Osteoblast (primary cell): ENCODE results near the gene ATP13A3. TPM values are rescaled to one million over a fixed set of nuclear protein-coding genes. Genes with fewer than 3 reads are reported as not detected.
A peak's percentile ranks its signal among the peaks of the same experiment; 100 is the strongest.
"Not testable (repeated sequence)": the region's sequence is repeated elsewhere in the genome, so short reads cannot be mapped to it uniquely, and the experiment has no call there.

Experiments used
- DNase-seq: peaks from one replicate; pipeline ENCODE4 v3.0.0; 2011; ENCODE audit warnings: low spot score, mixed read lengths; ENCODE audit not compliant: insufficient read length; ENCODE audit errors: missing footprints
- H2AFZ ChIP-seq: 2 replicates; pipeline ENCODE4 v1.6.0; 2011; ENCODE audit warnings: mild to moderate bottlenecking, low read length
- H3K27ac ChIP-seq: 2 replicates; pipeline ENCODE4 v1.5.1; 2011; ENCODE audit warnings: mild to moderate bottlenecking, low read depth, low read length, moderate library complexity
- H3K27me3 ChIP-seq: 2 replicates; pipeline ENCODE4 v1.6.0; 2012; ENCODE audit warnings: mild to moderate bottlenecking, control low read depth, inconsistent platforms, low read length, moderate library complexity; ENCODE audit not compliant: insufficient read depth
- H3K36me3 ChIP-seq: 2 replicates; pipeline ENCODE4 v1.5.1; 2011; ENCODE audit warnings: mild to moderate bottlenecking, low read length, control low read depth, moderate library complexity; ENCODE audit not compliant: insufficient read depth
- H3K4me1 ChIP-seq: 2 replicates; pipeline ENCODE4 v1.5.1; 2011; ENCODE audit warnings: mild to moderate bottlenecking, low read length, control low read depth, moderate library complexity; ENCODE audit not compliant: insufficient read depth
- H3K4me2 ChIP-seq: 2 replicates; pipeline ENCODE4 v1.6.0; 2011; ENCODE audit warnings: mild to moderate bottlenecking, low read length; ENCODE audit not compliant: insufficient read depth
- H3K4me3 ChIP-seq: fragments of 200-600 bp; sonication (generic); 3 replicates; pipeline ENCODE4 v1.5.1; 2012; ENCODE audit warnings: mild to moderate bottlenecking, low read length, inconsistent platforms; ENCODE audit not compliant: insufficient read depth
- H3K79me2 ChIP-seq: 2 replicates; pipeline ENCODE4 v1.6.0; 2012; ENCODE audit warnings: mild to moderate bottlenecking, low read length, control low read depth, inconsistent platforms; ENCODE audit not compliant: insufficient read depth
- H3K9me3 ChIP-seq: 2 replicates; pipeline ENCODE4 v1.5.1; 2011; ENCODE audit warnings: low read depth, low read length, control low read depth
- H4K20me1 ChIP-seq: 2 replicates; pipeline ENCODE4 v1.6.0; 2012; ENCODE audit warnings: mild to moderate bottlenecking, low read length, control low read depth; ENCODE audit not compliant: insufficient read depth
- CTCF ChIP-seq: IDR thresholded peaks from 2 replicates; pipeline ENCODE4 v1.5.1; 2011; ENCODE audit warnings: mild to moderate bottlenecking, low read depth, low read length, moderate library complexity; ENCODE audit errors: extremely low read depth
- total RNA-seq: library from RNA; depleted of rRNA; stranded (reverse); fragments of >200 nt; gene quantifications from 2 replicates; pipeline ENCODE4 v1.2.3, GENCODE V29; 2012

ATP13A3 gene
- total RNA-seq, 1 donor = 311 TPM

GRCh38 chr3:194527726-194528125, 40.9 kb upstream of the ATP13A3 start:
- no peak for DNase-seq
- H3K4me3 ChIP-seq = no peak overlapping the region
- peaks cover 2% of the 10 kb centered on the region for H3K4me1 ChIP-seq
- no peaks in the 10 kb centered on the region for H3K79me2 ChIP-seq
- TF ChIP-seq CTCF = no peak
- peak overlapping the region; percentile 94 for H3K27ac ChIP-seq
- no peaks in the 10 kb centered on the region for H4K20me1 ChIP-seq
- no peaks in the 10 kb centered on the region for H3K27me3 ChIP-seq
- no peaks in the 10 kb centered on the region for H3K36me3 ChIP-seq
- no peak overlapping the region for H2AFZ ChIP-seq
- no peak overlapping the region for H3K4me2 ChIP-seq
- H3K9me3 ChIP-seq = no peaks in the 10 kb centered on the region

GRCh38 chr3:194526164-194526563, 39.4 kb upstream of the ATP13A3 start:
- Histone ChIP-seq H3K27me3 (no peaks in the 10 kb centered on the region), H3K4me1 (peaks cover 17% of the 10 kb centered on the region), H3K27ac (peak overlapping the region; percentile 94), H3K4me2 (no peak overlapping the region), H3K79me2 (no peaks in the 10 kb centered on the region), H3K4me3 (no peak overlapping the region), H3K9me3 (no peaks in the 10 kb centered on the region), H4K20me1 (no peaks in the 10 kb centered on the region), H2AFZ (no peak overlapping the region), H3K36me3 (no peaks in the 10 kb centered on the region)
- DNase-seq = no peak
- no peak for TF ChIP-seq CTCF

GRCh38 chr3:194522579-194523046, 35.8 kb upstream of the ATP13A3 start:
- H3K4me3 ChIP-seq = no peak overlapping the region
- DNase-seq = no peak
- no peaks in the 10 kb centered on the region for H3K9me3 ChIP-seq
- no peaks in the 10 kb centered on the region for H3K27me3 ChIP-seq
- no peak for TF ChIP-seq CTCF
- no peak overlapping the region for H2AFZ ChIP-seq
- peak overlapping the region; percentile 86 for H3K27ac ChIP-seq
- no peaks in the 10 kb centered on the region for H3K79me2 ChIP-seq
- H4K20me1 ChIP-seq = no peaks in the 10 kb centered on the region
- peaks cover 33% of the 10 kb centered on the region for H3K4me1 ChIP-seq
- H3K36me3 ChIP-seq = no peaks in the 10 kb centered on the region
- no peak overlapping the region for H3K4me2 ChIP-seq

- Histone ChIP-seq H4K20me1 (no peaks in the 10 kb centered on the region), H3K9me3 (no peaks in the 10 kb centered on the region), H3K4me2 (peak overlapping the region; percentile 41), H3K4me3 (no peak overlapping the region), H3K4me1 (peaks cover 33% of the 10 kb centered on the region), H3K27me3 (no peaks in the 10 kb centered on the region), H3K27ac (peak overlapping the region; percentile 86), H2AFZ (no peak overlapping the region), H3K36me3 (no peaks in the 10 kb centered on the region), H3K79me2 (no peaks in the 10 kb centered on the region)
- no peak for DNase-seq
- TF ChIP-seq CTCF = no peak
These were observed 34.9 kb upstream of the ATP13A3 start for GRCh38 chr3:194521510-194522260.

GRCh38 chr3:194520682-194521162, 33.9 kb upstream of the ATP13A3 start:
- Histone ChIP-seq H3K4me1 (peaks cover 33% of the 10 kb centered on the region), H3K27ac (peak overlapping the region; percentile 86)
- H3K4me3 ChIP-seq, H3K27me3 ChIP-seq, H4K20me1 ChIP-seq, H2AFZ ChIP-seq, H3K4me2 ChIP-seq, H3K36me3 ChIP-seq, H3K79me2 ChIP-seq, DNase-seq, H3K9me3 ChIP-seq: not testable (repeated sequence)

GRCh38 chr3:194520201-194520600, 33.4 kb upstream of the ATP13A3 start:
- not testable (repeated sequence) for H3K36me3 ChIP-seq, H3K79me2 ChIP-seq, H4K20me1 ChIP-seq, H3K27me3 ChIP-seq, H3K27ac ChIP-seq, DNase-seq, H3K4me2 ChIP-seq, H3K9me3 ChIP-seq, H3K4me3 ChIP-seq, H2AFZ ChIP-seq
- H3K4me1 ChIP-seq = peaks cover 33% of the 10 kb centered on the region
